Pancreas (tissue), 10 donors: Measurements from ENCODE around the gene ZNF268. TPM values are rescaled to one million over a fixed set of nuclear protein-coding genes. Genes with fewer than 3 reads are reported as not detected.

Experiments
- ATAC-seq, 4 donors: fragments of 200-7000 bp; cut with Tn5 transposase; one replicate each; pipeline versions ENCODE4 v1.8.0 to v1.9.1; 2020; ENCODE audit warnings: mild to moderate bottlenecking in 4 of 4, moderate library complexity in 4 of 4
- DNase-seq, 6 donors: peaks; one replicate each; pipeline ENCODE4 v3.0.0-alpha.2; 2020
- FAIRE-seq: peaks from 2 replicates; lab custom pipeline; 2012; peaks lifted over from hg19 to GRCh38; lab: Jason Lieb, UNC
- H3K27ac ChIP-seq, 4 donors: fragments of 200-600 bp; sonication (generic); 1 replicate in 3 of 4; 2 replicates in 1 of 4; pipeline versions ENCODE4 v1.5.0 to v1.8.0; 2020
- H3K27me3 ChIP-seq, 4 donors: fragments of 200-600 bp; one replicate each; pipeline ENCODE4 v1.8.0; 2021
- H3K36me3 ChIP-seq, 3 donors: fragments of 200-600 bp; sonication (generic) in 1 of 3; one replicate each; pipeline versions ENCODE4 v1.5.0 to v1.8.0; 2020 to 2021
- H3K4me1 ChIP-seq, 3 donors: fragments of 200-600 bp; one replicate each; pipeline ENCODE4 v1.8.0; 2021
- H3K4me3 ChIP-seq, 4 donors: fragments of 200-600 bp; sonication (generic) in 2 of 4; one replicate each; pipeline versions ENCODE4 v1.5.0 to v1.8.0; 2020 to 2021
- H3K9me3 ChIP-seq, 4 donors: fragments of 200-600 bp; one replicate each; pipeline ENCODE4 v1.8.0; 2021
- CTCF ChIP-seq, 4 donors: fragments of 200-600 bp; sonication (generic) in 3 of 4; IDR thresholded peaks; one replicate each; pipeline versions ENCODE4 v1.5.0 to v1.8.0; 2021; ENCODE audit warnings: antibody characterized with exemption in 4 of 4
- WGBS, 2 donors: extraction: QIAGEN DNeasy Blood & Tissue Kit; methylation state at CpG; one replicate each; pipeline ENCODE4 v1.1.7; 2013; 5-methylcytosine and 5-hydroxymethylcytosine counted together
- intact Hi-C, 3 donors: fragments of 100-400 bp; cut with DNase I; formaldehyde crosslinking; loops; one replicate each; pipeline versions ENCODE4 v1.11.1 to v1.14.2; 2022
- polyA plus RNA-seq, 2 donors: library from polyadenylated mRNA; stranded (reverse); fragments of 200-250 nt; gene quantifications; one replicate each; pipeline ENCODE4 v1.2.3, GENCODE V29; 2013
- total RNA-seq, 6 donors: library from RNA; stranded (reverse); fragmentation: NEBNext Ultra II Directional in 4 of 6; extraction: Animal tissue kit (Norgen Biotek cat#: 25700) in 4 of 6; gene quantifications; one replicate each; pipeline versions ENCODE4 v1.2.1 to v1.2.4, GENCODE V29; 2021 to 2023
- donor health status: healthy with polysubstance abuse.
- donor health status: DM: no; HTN: no; CAD: no; lungs with moderate emphysema.
- donor health status: DM: no; HTN: no; CAD: no.
- donor health status: control.
- donor health status: control.
- donor health status: Bipolar disorder and iron deficiency.
- donor health status: DM: yes; HTN: yes; CAD: no.
- donor health status: DM: no; HTN: no; CAD: no.
- donor health status: DM: no; HTN: no; CAD: no.
- donor health status: DM: yes; HTN: yes; CAD: no.

Gene ZNF268
- total and polyA plus RNA-seq, 8 donors, result 2.4 to 14.0 (median 8.3) TPM

DNA sequence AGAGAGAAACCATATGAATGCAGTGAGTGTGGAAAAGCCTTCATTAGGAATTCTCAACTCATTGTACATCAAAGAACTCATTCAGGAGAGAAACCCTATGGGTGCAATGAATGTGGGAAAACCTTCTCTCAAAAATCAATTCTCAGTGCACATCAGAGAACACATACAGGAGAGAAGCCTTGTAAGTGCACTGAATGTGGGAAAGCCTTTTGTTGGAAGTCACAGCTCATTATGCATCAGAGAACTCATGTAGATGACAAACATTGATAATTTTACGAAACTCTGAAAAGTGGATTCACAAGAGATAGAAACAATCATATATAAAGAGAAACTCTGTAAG, 22.9 kb downstream of the ZNF268 start:
- intact Hi-C loops, result no loop called here
- WGBS, 2 donors, result 95 to 100% methylated on average over 1 of the region's 1 CpG
- Histone ChIP-seq H3K27me3 (no peaks in the 10 kb centered on the region), H3K27ac (no peak overlapping the region), H3K9me3 (peaks cover 2 to 48% (median 22%) of the 10 kb centered on the region in 4 donors), H3K4me1 (no peaks in the 10 kb centered on the region), H3K36me3 (peaks cover 11 to 28% (median 20%) of the 10 kb centered on the region in 3 donors), H3K4me3 (no peak overlapping the region)
- ATAC-seq (no peak), DNase-seq (no peak), FAIRE-seq (no peak)
- no peak for TF ChIP-seq CTCF (IDR thresholded peaks at IDR 0.05)

- no peaks in the 10 kb centered on the region for H3K27me3 ChIP-seq
- TF ChIP-seq CTCF (IDR thresholded peaks at IDR 0.05), result no peak
- peaks cover 2 to 38% (median 22%) of the 10 kb centered on the region in 4 donors for H3K9me3 ChIP-seq
- no peak for DNase-seq
- FAIRE-seq, result no peak
- peaks cover 11 to 23% (median 17%) of the 10 kb centered on the region in 3 donors for H3K36me3 ChIP-seq
- intact Hi-C loops, result no loop called here
- H3K4me1 ChIP-seq, result no peaks in the 10 kb centered on the region
- no peak for ATAC-seq
- no peak overlapping the region for H3K27ac ChIP-seq
- 99% methylated on average over 2 of the region's 2 CpGs for WGBS, 2 donors
- no peak overlapping the region for H3K4me3 ChIP-seq
Observed at GRCh38 chr12:133206390-133206789, 25.1 kb downstream of the ZNF268 start.

GRCh38 chr12:133215724-133216123, 34.4 kb downstream of the ZNF268 start:
- Histone ChIP-seq H3K9me3 (no peaks in the 10 kb centered on the region), H3K4me1 (no peaks in the 10 kb centered on the region)
- WGBS, 2 donors, result 59 to 72% methylated on average over 3 of the region's 3 CpGs

GRCh38 chr12:133217219-133217618, 35.9 kb downstream of the ZNF268 start:
- no peak for TF ChIP-seq CTCF (IDR thresholded peaks at IDR 0.05)
- H3K4me3 ChIP-seq, result no peak overlapping the region
- H3K27ac ChIP-seq, result no peak overlapping the region
- 57 to 72% methylated on average over 3 of the region's 3 CpGs for WGBS, 2 donors
- intact Hi-C loops, result no loop called here
- H3K36me3 ChIP-seq, result no peaks in the 10 kb centered on the region
- ATAC-seq (no peak), FAIRE-seq (no peak), DNase-seq (no peak)
- H3K4me1 ChIP-seq, result no peaks in the 10 kb centered on the region
- no peaks in the 10 kb centered on the region for H3K27me3 ChIP-seq
- H3K9me3 ChIP-seq, result no peaks in the 10 kb centered on the region

More at GRCh38 chr12:133215724-133216123, 34.4 kb downstream of the ZNF268 start:
- ATAC-seq (no peak), FAIRE-seq (no peak), DNase-seq (no peak)
- no peak for TF ChIP-seq CTCF (IDR thresholded peaks at IDR 0.05)
- intact Hi-C loops, result no loop called here
- no peaks in the 10 kb centered on the region for H3K27me3 ChIP-seq
- no peak overlapping the region for H3K4me3 ChIP-seq
- no peaks in the 10 kb centered on the region for H3K36me3 ChIP-seq
- no peak overlapping the region for H3K27ac ChIP-seq

DNA sequence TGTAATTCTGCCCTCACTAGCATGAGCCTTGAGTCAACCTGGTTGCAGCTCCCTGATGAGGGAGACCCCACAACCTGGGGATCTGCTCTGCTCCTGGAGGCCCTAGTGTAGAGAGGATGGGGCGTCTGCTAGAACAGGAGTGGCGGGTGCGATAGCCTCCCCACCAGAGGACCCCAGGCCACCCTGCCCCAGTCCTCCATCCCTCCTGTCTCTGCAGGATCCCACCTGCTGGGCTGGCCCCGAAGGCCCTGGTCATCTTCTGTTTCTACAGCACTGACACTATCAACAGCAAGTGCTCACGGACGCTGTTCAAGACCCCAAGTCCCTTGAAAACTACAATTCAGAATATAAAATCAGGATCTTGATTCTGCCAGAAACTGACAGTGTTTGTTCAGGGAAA, 39.2 kb downstream of the ZNF268 start:
- H3K9me3 ChIP-seq, result no peaks in the 10 kb centered on the region
- no peak overlapping the region for H3K4me3 ChIP-seq
- no peaks in the 10 kb centered on the region for H3K27me3 ChIP-seq
- FAIRE-seq, result no peak
- no peak overlapping the region for H3K27ac ChIP-seq
- no peaks in the 10 kb centered on the region for H3K36me3 ChIP-seq
- TF ChIP-seq CTCF (IDR thresholded peaks at IDR 0.05), result no peak
- no peaks in the 10 kb centered on the region for H3K4me1 ChIP-seq
- intact Hi-C loops, result no loop called here
- ATAC-seq, result no peak
- 79 to 86% methylated on average over 6 of the region's 6 CpGs for WGBS, 2 donors
- DNase-seq, result no peak
